ENCODE data around the gene GINM1. TPM values are rescaled to one million over a fixed set of nuclear protein-coding genes. Genes with fewer than 3 reads are reported as not detected.

Gene GINM1
- total RNA-seq, 1 donor from 2014 or later: 36.5 TPM

DNA sequence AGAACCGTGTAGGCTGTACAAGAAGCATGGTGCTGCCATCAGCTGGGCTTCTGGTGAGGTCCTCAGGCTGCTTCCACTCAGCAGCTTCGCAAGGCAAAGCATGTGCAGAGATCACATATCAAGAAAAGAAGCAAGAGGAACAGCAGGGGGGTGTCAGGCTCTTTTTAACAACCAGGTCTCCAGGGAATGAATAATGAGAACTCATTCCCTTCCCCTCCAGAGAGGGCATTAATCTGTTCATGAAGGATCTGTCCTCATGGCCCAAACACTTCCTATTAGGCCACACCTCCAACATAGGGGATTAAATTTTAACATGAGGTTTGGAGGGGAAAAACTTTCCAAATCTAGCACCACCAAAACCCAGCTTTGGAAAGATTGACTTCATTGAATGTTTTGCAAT, 20.0 kb downstream of the GINM1 start:
- Mint-ChIP-seq H3K4me1 (ENCODE audit: low read depth, unreplicated experiment) (no peaks in the 10 kb centered on the region), H3K36me3 (ENCODE audit: low read depth, unreplicated experiment) (peaks cover 1% of the 10 kb centered on the region), H3K27me3 (ENCODE audit: low read depth, unreplicated experiment) (no peaks in the 10 kb centered on the region), H3K27ac (ENCODE audit: unreplicated experiment) (no peak overlapping the region), H3K9me3 (ENCODE audit: unreplicated experiment) (no peaks in the 10 kb centered on the region), H3K4me3 (ENCODE audit: unreplicated experiment) (no peak overlapping the region)
- no peak overlapping the region for H2AFZ ChIP-seq (ENCODE audit: low read depth, low read length)
- no peak overlapping the region for H3K4me2 ChIP-seq (ENCODE audit: low read length)
- H3K4me3 ChIP-seq (ENCODE audit: insufficient read depth, low read depth, low read length): no peak overlapping the region
- no peaks in the 10 kb centered on the region for H3K79me2 ChIP-seq (ENCODE audit: insufficient read depth, low read length)
- H3K27ac ChIP-seq (ENCODE audit: low read depth, low read length): no peak overlapping the region
- DNase-seq (ENCODE audit: low read depth): no peak
- peaks cover 2% of the 10 kb centered on the region for H3K36me3 ChIP-seq (ENCODE audit: insufficient read depth, low read length)
- no peak overlapping the region for H3K9ac ChIP-seq (ENCODE audit: low read length)
- no peaks in the 10 kb centered on the region for H3K9me3 ChIP-seq (ENCODE audit: insufficient read depth, low read depth, low read length)
- no peak for FAIRE-seq
- H4K20me1 ChIP-seq (ENCODE audit: insufficient read depth, low read length): no peaks in the 10 kb centered on the region
- TF ChIP-seq, protein P1, sequence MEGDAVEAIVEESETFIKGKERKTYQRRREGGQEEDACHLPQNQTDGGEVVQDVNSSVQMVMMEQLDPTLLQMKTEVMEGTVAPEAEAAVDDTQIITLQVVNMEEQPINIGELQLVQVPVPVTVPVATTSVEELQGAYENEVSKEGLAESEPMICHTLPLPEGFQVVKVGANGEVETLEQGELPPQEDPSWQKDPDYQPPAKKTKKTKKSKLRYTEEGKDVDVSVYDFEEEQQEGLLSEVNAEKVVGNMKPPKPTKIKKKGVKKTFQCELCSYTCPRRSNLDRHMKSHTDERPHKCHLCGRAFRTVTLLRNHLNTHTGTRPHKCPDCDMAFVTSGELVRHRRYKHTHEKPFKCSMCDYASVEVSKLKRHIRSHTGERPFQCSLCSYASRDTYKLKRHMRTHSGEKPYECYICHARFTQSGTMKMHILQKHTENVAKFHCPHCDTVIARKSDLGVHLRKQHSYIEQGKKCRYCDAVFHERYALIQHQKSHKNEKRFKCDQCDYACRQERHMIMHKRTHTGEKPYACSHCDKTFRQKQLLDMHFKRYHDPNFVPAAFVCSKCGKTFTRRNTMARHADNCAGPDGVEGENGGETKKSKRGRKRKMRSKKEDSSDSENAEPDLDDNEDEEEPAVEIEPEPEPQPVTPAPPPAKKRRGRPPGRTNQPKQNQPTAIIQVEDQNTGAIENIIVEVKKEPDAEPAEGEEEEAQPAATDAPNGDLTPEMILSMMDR (IDR thresholded peaks at IDR 0.05; ENCODE audit: insufficient read depth, low read depth, low read length): no peak
- TF ChIP-seq EZH2 (IDR thresholded peaks at IDR 0.05; ENCODE audit: insufficient read depth, low read length): no peak
- no peaks in the 10 kb centered on the region for H3K4me1 ChIP-seq (ENCODE audit: insufficient read depth, low read length)
- H3K27me3 ChIP-seq (ENCODE audit: insufficient read depth, low read length): no peaks in the 10 kb centered on the region

DNA sequence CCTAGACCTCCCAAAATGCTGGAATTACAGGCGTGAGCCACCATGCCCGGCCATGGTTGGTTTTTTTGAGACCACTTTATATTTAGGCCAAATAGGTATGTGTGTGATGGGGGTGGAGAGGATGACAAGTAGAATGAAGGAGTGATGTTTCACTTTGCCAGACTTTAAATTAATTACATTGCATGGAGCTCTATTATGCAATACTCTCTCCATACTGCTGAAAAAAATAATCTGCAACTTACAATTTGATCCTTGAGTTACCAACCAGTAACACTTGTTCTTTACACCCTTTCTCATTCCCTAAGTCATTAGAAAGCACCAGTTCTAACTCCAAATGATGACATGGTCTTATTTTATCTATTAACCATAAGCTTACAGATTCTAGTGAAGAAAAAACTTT, 26.8 kb downstream of the GINM1 start:
- Histone ChIP-seq H3K27me3 (ENCODE audit: insufficient read depth, low read length) (no peaks in the 10 kb centered on the region), H4K20me1 (ENCODE audit: insufficient read depth, low read length) (no peaks in the 10 kb centered on the region), H3K9me3 (ENCODE audit: insufficient read depth, low read depth, low read length) (no peaks in the 10 kb centered on the region), H3K9ac (ENCODE audit: low read length) (no peak overlapping the region), H3K27ac (ENCODE audit: low read depth, low read length) (no peak overlapping the region), H3K4me3 (ENCODE audit: insufficient read depth, low read depth, low read length) (no peak overlapping the region), H2AFZ (ENCODE audit: low read depth, low read length) (no peak overlapping the region), H3K4me1 (ENCODE audit: insufficient read depth, low read length) (no peaks in the 10 kb centered on the region), H3K36me3 (ENCODE audit: insufficient read depth, low read length) (peaks cover 20% of the 10 kb centered on the region), H3K4me2 (ENCODE audit: low read length) (no peak overlapping the region), H3K79me2 (ENCODE audit: insufficient read depth, low read length) (no peaks in the 10 kb centered on the region)
- no peak for TF ChIP-seq EZH2 (IDR thresholded peaks at IDR 0.05; ENCODE audit: insufficient read depth, low read length)
- TF ChIP-seq, protein P1 (IDR thresholded peaks at IDR 0.05; ENCODE audit: insufficient read depth, low read depth, low read length): no peak
- no peaks in the 10 kb centered on the region for H3K27me3 Mint-ChIP-seq (ENCODE audit: low read depth, unreplicated experiment)
- H3K36me3 Mint-ChIP-seq (ENCODE audit: low read depth, unreplicated experiment): peaks cover 5% of the 10 kb centered on the region
- H3K4me1 Mint-ChIP-seq (ENCODE audit: low read depth, unreplicated experiment): no peaks in the 10 kb centered on the region
- no peaks in the 10 kb centered on the region for H3K9me3 Mint-ChIP-seq (ENCODE audit: unreplicated experiment)
- no peak overlapping the region for H3K4me3 Mint-ChIP-seq (ENCODE audit: unreplicated experiment)
- no peak for FAIRE-seq
- no peak for DNase-seq (ENCODE audit: low read depth)
- no peak overlapping the region for H3K27ac Mint-ChIP-seq (ENCODE audit: unreplicated experiment)

DNA sequence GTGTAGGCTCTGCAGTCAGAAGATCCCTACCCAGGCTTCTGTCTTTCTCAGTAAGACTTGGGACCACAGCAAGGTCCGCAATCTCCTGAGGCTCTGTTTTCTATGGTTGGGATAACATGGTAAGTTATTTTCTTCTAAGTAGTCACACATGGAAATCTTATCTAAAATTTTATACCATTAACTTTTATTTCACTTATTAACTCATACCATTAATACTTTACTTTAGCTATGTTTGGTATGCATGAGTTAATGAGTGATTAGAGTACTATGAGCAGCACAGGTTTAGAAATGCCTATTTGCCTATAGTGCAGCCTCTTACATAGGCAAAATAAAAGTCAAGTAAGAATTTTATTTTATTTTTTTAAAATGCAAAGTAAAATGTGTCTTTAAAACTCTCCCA, 27.2 kb downstream of the GINM1 start:
- no peaks in the 10 kb centered on the region for H3K27me3 ChIP-seq (ENCODE audit: insufficient read depth, low read length)
- no peaks in the 10 kb centered on the region for H3K9me3 Mint-ChIP-seq (ENCODE audit: unreplicated experiment)
- H3K4me2 ChIP-seq (ENCODE audit: low read length): no peak overlapping the region
- no peaks in the 10 kb centered on the region for H3K79me2 ChIP-seq (ENCODE audit: insufficient read depth, low read length)
- no peaks in the 10 kb centered on the region for H3K4me1 Mint-ChIP-seq (ENCODE audit: low read depth, unreplicated experiment)
- no peak overlapping the region for H3K9ac ChIP-seq (ENCODE audit: low read length)
- H4K20me1 ChIP-seq (ENCODE audit: insufficient read depth, low read length): no peaks in the 10 kb centered on the region
- no peak overlapping the region for H2AFZ ChIP-seq (ENCODE audit: low read depth, low read length)
- no peaks in the 10 kb centered on the region for H3K9me3 ChIP-seq (ENCODE audit: insufficient read depth, low read depth, low read length)
- H3K36me3 ChIP-seq (ENCODE audit: insufficient read depth, low read length): peaks cover 20% of the 10 kb centered on the region
- H3K27me3 Mint-ChIP-seq (ENCODE audit: low read depth, unreplicated experiment): no peaks in the 10 kb centered on the region
- DNase-seq (ENCODE audit: low read depth): no peak
- no peak overlapping the region for H3K4me3 Mint-ChIP-seq (ENCODE audit: unreplicated experiment)
- H3K4me3 ChIP-seq (ENCODE audit: insufficient read depth, low read depth, low read length): no peak overlapping the region
- H3K27ac ChIP-seq (ENCODE audit: low read depth, low read length): no peak overlapping the region
- H3K27ac Mint-ChIP-seq (ENCODE audit: unreplicated experiment): no peak overlapping the region
- H3K4me1 ChIP-seq (ENCODE audit: insufficient read depth, low read length): no peaks in the 10 kb centered on the region
- H3K36me3 Mint-ChIP-seq (ENCODE audit: low read depth, unreplicated experiment): peaks cover 5% of the 10 kb centered on the region
- TF ChIP-seq, protein P1 (IDR thresholded peaks at IDR 0.05; ENCODE audit: insufficient read depth, low read depth, low read length): no peak
- no peak for TF ChIP-seq EZH2 (IDR thresholded peaks at IDR 0.05; ENCODE audit: insufficient read depth, low read length)
- FAIRE-seq: no peak

Measured in astrocyte (in vitro differentiated cells and primary cell).